Naive B cell (primary cell): ENCODE measurements around the gene CPSF3. TPM values are rescaled to one million over a fixed set of nuclear protein-coding genes. Genes with fewer than 3 reads are reported as not detected.
"Not testable (repeated sequence)": the region's sequence is repeated elsewhere in the genome, so short reads cannot be mapped to it uniquely, and the experiment has no call there.

Experiments used
- ATAC-seq, 2 donors: fragments of 150-1000 bp; cut with Tn5 transposase; 2 replicates each; pipeline ENCODE4 v1.10.0; 2021; ENCODE audit warnings: low read depth in 2 of 2, mild to moderate bottlenecking in 2 of 2, moderate library complexity in 2 of 2
- DNase-seq: peaks from one replicate; pipeline ENCODE4 v3.0.0; 2022
- H3K27ac Mint-ChIP-seq, 6 donors: one replicate each; pipeline ENCODE4 v1.8.0; 2020 to 2022; ENCODE audit warnings: mild to moderate bottlenecking in 6 of 6, mixed read lengths in 6 of 6, moderate library complexity in 5 of 6, inconsistent platforms in 2 of 6
- H3K27me3 Mint-ChIP-seq, 3 donors: one replicate each; pipeline ENCODE4 v1.8.0; 2021 to 2022; ENCODE audit warnings: mixed read lengths in 3 of 3, mild to moderate bottlenecking in 1 of 3
- H3K36me3 Mint-ChIP-seq, 2 donors: one replicate each; pipeline ENCODE4 v1.8.0; 2020 to 2022; ENCODE audit warnings: mixed read lengths in 2 of 2, inconsistent platforms in 1 of 2, mild to moderate bottlenecking in 1 of 2
- H3K4me1 Mint-ChIP-seq, 3 donors: one replicate each; pipeline ENCODE4 v1.8.0; 2020 to 2022; ENCODE audit warnings: mixed read lengths in 3 of 3, inconsistent platforms in 1 of 3, mild to moderate bottlenecking in 1 of 3, moderate library complexity in 1 of 3
- H3K4me3 Mint-ChIP-seq, 8 donors: one replicate each; pipeline ENCODE4 v1.8.0; 2020 to 2022; ENCODE audit warnings: mild to moderate bottlenecking in 8 of 8, mixed read lengths in 8 of 8, moderate library complexity in 8 of 8, inconsistent platforms in 2 of 8
- H3K9me3 Mint-ChIP-seq, 7 donors: one replicate each; pipeline ENCODE4 v1.8.0; 2020 to 2022; ENCODE audit warnings: mixed read lengths in 7 of 7, mild to moderate bottlenecking in 5 of 7, inconsistent platforms in 2 of 7, moderate library complexity in 1 of 7
- polyA plus RNA-seq, 6 donors: library from polyadenylated mRNA; unstranded; fragments of 300-500 nt; fragmentation: Illumina TruSeq; gene quantifications; one replicate each; pipeline ENCODE4 v1.2.3, GENCODE V29; 2021; ENCODE audit warnings: low read depth in 6 of 6

Gene CPSF3
- polyA plus RNA-seq, 6 donors from 2014 or later: 13.3 to 34.9 (median 29.0) TPM

DNA sequence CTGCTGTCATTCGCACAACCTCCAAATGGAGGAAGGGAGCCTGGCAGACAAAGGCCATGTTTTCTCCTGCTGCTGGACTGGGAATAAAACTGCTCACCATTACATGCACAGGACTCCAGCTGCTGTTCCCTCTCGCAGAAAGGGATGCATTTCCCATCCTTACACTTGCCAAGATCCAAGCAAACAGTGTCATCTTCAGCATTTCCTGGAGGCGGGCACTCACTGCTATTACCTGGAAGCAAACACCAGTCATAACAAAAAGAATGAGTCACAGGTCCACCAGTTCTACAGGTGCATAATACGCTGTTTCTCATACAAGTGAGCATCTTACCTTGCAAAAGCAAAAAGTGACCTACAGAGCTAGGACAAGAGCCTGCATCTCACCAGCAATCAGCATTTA lies 73.6 kb downstream of the CPSF3 start:
- no peak overlapping the region for H3K4me3 Mint-ChIP-seq
- H3K36me3 Mint-ChIP-seq: peaks cover 15 to 48% of the 10 kb centered on the region in 2 donors
- DNase-seq (no peak), ATAC-seq (no peak)
- no peaks in the 10 kb centered on the region for H3K9me3 Mint-ChIP-seq
- H3K27ac Mint-ChIP-seq: peak overlapping the region in 2 of 6 donors; percentile 75 to 79
- H3K27me3 Mint-ChIP-seq: no peaks in the 10 kb centered on the region
- H3K4me1 Mint-ChIP-seq: peaks cover 0 to 8% (median 5%) of the 10 kb centered on the region in 3 donors

GRCh38 chr2:9498210-9498609 lies 74.8 kb downstream of the CPSF3 start:
- no peaks in the 10 kb centered on the region for H3K27me3 Mint-ChIP-seq
- DNase-seq: no peak
- H3K4me1 Mint-ChIP-seq: peaks cover 0 to 8% (median 5%) of the 10 kb centered on the region in 3 donors
- H3K36me3 Mint-ChIP-seq: peaks cover 15 to 51% of the 10 kb centered on the region in 2 donors
- H3K9me3 Mint-ChIP-seq: no peaks in the 10 kb centered on the region
- peak overlapping the region in 5 of 6 donors; percentile 8 to 84 (median 75) for H3K27ac Mint-ChIP-seq
- no peak overlapping the region for H3K4me3 Mint-ChIP-seq
- ATAC-seq: no peak

DNA sequence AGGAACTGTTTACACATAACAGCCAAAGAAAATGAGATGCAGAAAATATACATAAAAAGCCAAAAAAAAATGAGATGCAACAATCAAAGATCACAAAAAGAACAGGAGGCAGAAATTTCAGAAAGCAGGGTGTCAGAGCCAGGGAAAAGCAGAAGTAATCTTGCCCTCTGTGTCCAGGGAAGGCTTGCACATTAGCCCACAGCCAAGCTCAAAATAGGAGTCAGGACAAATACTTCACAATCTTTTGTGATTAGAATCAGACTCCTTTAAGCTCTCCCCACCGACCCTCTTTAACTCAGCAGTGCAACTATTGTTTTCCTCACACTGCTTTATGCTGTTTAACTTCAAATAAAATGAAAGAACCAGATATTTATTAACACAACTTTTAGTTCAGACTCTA lies 85.5 kb downstream of the CPSF3 start:
- Mint-ChIP-seq H3K36me3 (peaks cover 0 to 11% of the 10 kb centered on the region in 2 donors), H3K27me3 (no peaks in the 10 kb centered on the region)

GRCh38 chr2:9513946-9514345 lies 90.5 kb downstream of the CPSF3 start:
- H3K36me3 Mint-ChIP-seq: peaks cover 11 to 19% of the 10 kb centered on the region in 2 donors
- DNase-seq, H3K4me3 Mint-ChIP-seq, H3K27ac Mint-ChIP-seq, ATAC-seq, H3K27me3 Mint-ChIP-seq, H3K4me1 Mint-ChIP-seq, H3K9me3 Mint-ChIP-seq: not testable (repeated sequence)

More for the DNA sequence above, 85.5 kb downstream of the CPSF3 start:
- DNase-seq (no peak), ATAC-seq (no peak)
- Mint-ChIP-seq H3K27ac (peak overlapping the region in 3 of 6 donors; percentile 15 to 84 (median 64)), H3K9me3 (no peaks in the 10 kb centered on the region), H3K4me1 (peaks cover 0 to 3% (median 0%) of the 10 kb centered on the region in 3 donors), H3K4me3 (no peak overlapping the region)

DNA sequence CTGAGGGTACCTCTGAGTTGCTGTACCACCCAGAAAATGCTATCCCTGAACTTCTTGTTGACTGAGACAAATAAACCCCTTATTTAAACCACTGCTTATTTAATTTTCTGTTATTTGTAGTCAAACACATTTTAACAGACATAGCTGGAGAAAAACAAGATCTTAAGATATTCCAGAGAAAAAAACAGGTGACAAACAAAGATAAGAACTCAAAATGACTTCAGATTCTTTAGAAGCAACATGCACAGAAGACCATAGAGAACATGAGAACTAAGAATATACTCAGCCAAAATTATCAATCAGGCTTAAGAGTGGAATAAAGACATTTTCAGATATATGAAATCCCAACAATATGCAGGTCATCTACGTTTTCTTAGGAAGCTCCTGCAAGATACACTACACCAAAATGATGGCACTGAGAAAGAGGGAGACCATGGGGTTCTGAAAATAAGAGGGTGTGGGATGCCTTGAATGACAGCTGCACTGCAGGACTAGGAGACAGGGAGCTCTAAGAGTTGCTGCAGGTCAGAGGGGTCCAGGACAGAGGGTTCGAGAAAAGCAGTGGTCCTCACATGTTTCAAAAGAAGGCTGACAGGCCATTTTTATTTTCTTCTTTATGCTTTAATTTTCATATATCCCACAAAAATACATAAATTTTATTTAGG lies 93.8 kb downstream of the CPSF3 start:
- H3K4me3 Mint-ChIP-seq: no peak overlapping the region
- peaks cover 0 to 3% (median 0%) of the 10 kb centered on the region in 3 donors for H3K4me1 Mint-ChIP-seq
- H3K27ac Mint-ChIP-seq: peak overlapping the region in 2 of 6 donors; percentile 13 to 58
- ATAC-seq (no peak), DNase-seq (no peak)
- H3K9me3 Mint-ChIP-seq: no peaks in the 10 kb centered on the region
- peaks cover 11 to 35% of the 10 kb centered on the region in 2 donors for H3K36me3 Mint-ChIP-seq
- H3K27me3 Mint-ChIP-seq: no peaks in the 10 kb centered on the region

DNA sequence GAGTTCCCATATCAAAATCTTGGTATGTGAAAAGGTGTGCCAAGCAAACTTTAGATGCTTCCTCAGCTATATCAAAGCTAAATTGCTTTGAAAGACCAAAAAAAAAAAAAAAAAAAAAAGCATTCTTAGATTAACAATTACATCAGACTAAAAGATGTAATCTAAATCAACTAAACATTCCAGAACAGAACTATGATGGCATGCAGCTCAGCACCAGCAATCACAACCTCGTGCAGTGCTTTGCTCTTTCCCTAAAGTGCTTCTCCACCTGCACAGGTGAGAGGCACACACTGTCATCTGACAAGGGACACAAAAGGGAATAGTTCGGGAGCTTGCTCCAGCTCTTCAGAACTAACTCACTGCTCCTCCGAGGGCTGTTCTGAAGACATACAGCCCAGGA lies 94.7 kb downstream of the CPSF3 start:
- no peak for DNase-seq
- Mint-ChIP-seq H3K9me3 (no peaks in the 10 kb centered on the region), H3K4me1 (peaks cover 0 to 3% (median 0%) of the 10 kb centered on the region in 3 donors), H3K36me3 (peaks cover 11 to 38% of the 10 kb centered on the region in 2 donors), H3K27me3 (no peaks in the 10 kb centered on the region), H3K27ac (no peak overlapping the region), H3K4me3 (no peak overlapping the region)
- no peak for ATAC-seq

- H3K4me1 Mint-ChIP-seq: peaks cover 0 to 2% (median 0%) of the 10 kb centered on the region in 3 donors
- ATAC-seq (no peak), DNase-seq (no peak)
- H3K27ac Mint-ChIP-seq: no peak overlapping the region
- no peak overlapping the region for H3K4me3 Mint-ChIP-seq
- H3K9me3 Mint-ChIP-seq: no peaks in the 10 kb centered on the region
- no peaks in the 10 kb centered on the region for H3K27me3 Mint-ChIP-seq
- H3K36me3 Mint-ChIP-seq: peaks cover 16 to 37% of the 10 kb centered on the region in 2 donors
Observed at GRCh38 chr2:9518780-9519179, 95.3 kb downstream of the CPSF3 start.

DNA sequence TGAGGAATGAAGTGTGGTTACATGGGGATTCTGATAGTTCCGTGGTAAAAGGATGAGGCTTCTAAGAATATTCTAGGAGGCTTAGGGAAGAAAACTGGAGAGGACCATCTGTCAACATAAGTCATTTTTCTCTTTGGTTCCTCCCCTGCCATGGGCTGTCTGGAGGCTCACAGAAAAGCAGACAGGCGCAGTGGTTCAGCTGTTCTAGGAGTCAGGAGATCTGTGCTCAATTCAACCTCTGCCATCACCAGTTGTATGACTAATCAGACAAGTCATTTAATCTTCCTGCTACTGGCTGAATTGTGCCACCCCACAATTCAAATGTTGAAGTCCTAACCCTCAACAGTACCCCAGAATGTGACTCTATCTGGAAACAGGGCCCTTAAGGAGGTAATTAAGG lies 95.8 kb downstream of the CPSF3 start:
- H3K4me1 Mint-ChIP-seq: peaks cover 0 to 2% (median 0%) of the 10 kb centered on the region in 3 donors
- no peaks in the 10 kb centered on the region for H3K9me3 Mint-ChIP-seq
- H3K27ac Mint-ChIP-seq: peak overlapping the region in 1 of 6 donors; percentile 34
- DNase-seq (no peak), ATAC-seq (no peak)
- no peak overlapping the region for H3K4me3 Mint-ChIP-seq
- H3K27me3 Mint-ChIP-seq: no peaks in the 10 kb centered on the region
- peaks cover 19 to 38% of the 10 kb centered on the region in 2 donors for H3K36me3 Mint-ChIP-seq

Other genes starting within 250 kb of the CPSF3 start
- gene ASAP2, start 216.8 kb upstream of the CPSF3 start, polyA plus RNA-seq: under 1 TPM in 1 of 6 donors, not detected in 5; 0.09 TPM
- gene ITGB1BP1, start 126 bp upstream of the CPSF3 start, polyA plus RNA-seq: 100 to 1,000 TPM in 5 of 6 donors, 10 to 100 TPM in 1; 83.6 to 159 (median 110) TPM
- 10 to 100 TPM; 63.9 to 87.9 (median 73.0) TPM for gene IAH1, start 50.9 kb downstream of the CPSF3 start, polyA plus RNA-seq
- gene ADAM17, start 132.2 kb downstream of the CPSF3 start, polyA plus RNA-seq: 10 to 100 TPM in 5 of 6 donors, 1 to 10 TPM in 1; 9.1 to 23.8 (median 21.3) TPM
- gene YWHAQ, start 207.3 kb downstream of the CPSF3 start, polyA plus RNA-seq: 100 to 1,000 TPM; 282 to 457 (median 344) TPM